ENCODE measurements around the gene LYRM4.
"Not testable (repeated sequence)": the region's sequence is repeated elsewhere in the genome, so short reads cannot be mapped to it uniquely, and the experiment has no call there.

Gene LYRM4

DNA sequence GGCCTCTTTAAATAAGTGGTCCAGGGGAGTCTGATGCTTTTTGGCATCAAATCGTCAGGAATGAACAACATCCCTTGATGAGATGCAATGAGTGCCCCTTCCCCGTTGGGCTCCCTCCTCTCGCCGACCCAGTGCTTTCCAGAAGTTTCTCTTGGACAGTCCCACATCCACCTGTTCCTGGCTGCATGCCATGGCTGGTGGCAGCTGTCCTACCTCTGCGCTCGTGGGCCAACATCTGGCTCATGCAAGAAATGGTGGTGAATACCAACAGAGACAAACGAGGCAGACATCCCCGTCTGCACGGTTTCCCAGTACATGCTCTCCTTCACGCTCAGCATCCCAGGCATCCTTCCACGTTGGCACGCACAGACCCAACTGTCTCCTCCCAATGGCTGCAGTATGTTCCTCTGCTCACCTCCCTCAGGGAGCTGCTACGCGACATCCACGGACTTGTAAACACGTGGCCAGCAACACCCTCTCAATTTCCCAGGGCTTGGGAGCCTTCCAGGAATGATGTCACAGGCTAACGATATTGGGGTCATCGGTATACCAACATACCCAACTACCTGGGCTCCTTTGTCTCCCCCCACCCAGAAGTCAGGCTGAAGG is 138.1 kb downstream of the LYRM4 start:
- no peak for DNase-seq (ENCODE audit: low read depth in 2 of 2)

DNA sequence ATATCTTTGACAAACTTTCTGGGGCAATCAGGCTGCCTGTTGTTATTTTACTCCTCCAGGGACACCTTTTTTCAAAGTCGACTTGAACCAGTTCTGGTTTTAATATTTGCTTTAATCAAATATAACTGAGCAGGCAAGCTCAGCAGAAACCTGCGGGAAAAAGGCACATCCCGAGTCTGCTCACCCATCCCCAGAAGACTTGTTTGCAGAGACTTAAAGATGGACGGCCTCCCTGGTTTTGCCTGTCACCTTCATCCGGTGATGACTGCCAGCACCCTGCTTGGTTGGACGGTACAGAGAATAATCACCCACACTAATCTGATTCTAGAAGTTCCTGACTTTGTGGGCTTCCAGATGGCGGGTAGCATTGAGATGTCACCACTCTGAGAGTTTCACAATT is 138.8 kb downstream of the LYRM4 start:
- no peak for DNase-seq (ENCODE audit: low read depth in 2 of 2)

DNA sequence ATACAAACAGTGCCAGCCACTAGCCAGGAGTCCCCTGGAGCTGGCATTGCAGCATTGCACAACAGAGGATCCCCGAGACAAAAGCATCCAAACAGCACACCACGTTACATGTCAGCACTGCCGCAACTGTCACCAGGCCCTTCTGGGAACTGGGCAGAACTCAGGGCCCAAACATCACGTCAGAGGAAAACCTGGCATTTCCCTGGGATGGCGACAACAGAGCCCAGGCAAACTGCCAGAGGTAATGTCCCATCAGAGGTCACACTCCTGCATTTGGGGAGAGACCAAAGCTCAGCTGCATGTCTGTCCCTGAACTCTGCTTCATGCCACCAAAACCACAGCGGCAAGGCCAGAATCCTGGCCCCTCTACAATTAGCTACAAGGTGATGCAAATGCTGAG is 139.3 kb downstream of the LYRM4 start:
- no peak for DNase-seq (ENCODE audit: low read depth in 2 of 2)

DNA sequence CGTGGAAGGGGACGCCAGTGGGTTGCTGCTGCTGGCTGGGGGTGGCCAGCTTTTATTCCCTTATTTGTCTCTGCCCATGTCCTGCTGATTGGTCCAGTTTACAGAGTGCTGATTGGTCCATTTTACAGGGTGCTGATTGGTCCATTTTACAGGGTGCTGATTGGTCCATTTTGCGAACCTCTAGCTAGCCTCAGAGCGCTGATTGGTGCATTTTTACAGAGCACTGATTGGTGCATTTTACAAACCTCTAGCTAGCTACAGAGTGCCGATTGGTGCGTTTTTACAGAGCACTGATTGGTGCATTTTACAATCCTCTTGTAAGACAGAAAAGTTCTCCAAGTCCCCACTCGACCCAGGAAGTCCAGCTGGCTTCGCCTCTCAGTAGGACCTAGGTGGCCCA is 140.2 kb downstream of the LYRM4 start:
- DNase-seq (ENCODE audit: low read depth in 2 of 2): not testable (repeated sequence)

DNA sequence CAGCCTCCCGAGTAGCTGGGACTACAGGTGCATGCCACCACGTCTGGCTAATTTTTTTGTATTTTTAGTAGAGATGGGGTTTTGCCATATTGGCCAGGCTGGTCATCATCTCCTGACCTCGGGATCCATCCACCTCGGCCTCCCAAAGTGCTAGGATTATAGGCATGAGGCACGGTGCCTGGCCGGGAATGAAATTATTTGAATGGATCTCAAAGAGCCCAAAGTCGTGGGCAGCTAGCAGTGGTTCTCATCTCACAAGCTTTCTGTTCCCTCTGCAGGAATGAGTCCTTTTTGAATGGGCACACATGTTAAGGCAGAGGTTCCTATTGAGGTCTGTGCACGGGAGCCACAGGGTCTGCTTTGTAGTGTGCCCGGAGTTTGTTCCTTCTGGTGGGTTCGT is 140.7 kb downstream of the LYRM4 start:
- DNase-seq (ENCODE audit: low read depth in 2 of 2): no peak

DNA sequence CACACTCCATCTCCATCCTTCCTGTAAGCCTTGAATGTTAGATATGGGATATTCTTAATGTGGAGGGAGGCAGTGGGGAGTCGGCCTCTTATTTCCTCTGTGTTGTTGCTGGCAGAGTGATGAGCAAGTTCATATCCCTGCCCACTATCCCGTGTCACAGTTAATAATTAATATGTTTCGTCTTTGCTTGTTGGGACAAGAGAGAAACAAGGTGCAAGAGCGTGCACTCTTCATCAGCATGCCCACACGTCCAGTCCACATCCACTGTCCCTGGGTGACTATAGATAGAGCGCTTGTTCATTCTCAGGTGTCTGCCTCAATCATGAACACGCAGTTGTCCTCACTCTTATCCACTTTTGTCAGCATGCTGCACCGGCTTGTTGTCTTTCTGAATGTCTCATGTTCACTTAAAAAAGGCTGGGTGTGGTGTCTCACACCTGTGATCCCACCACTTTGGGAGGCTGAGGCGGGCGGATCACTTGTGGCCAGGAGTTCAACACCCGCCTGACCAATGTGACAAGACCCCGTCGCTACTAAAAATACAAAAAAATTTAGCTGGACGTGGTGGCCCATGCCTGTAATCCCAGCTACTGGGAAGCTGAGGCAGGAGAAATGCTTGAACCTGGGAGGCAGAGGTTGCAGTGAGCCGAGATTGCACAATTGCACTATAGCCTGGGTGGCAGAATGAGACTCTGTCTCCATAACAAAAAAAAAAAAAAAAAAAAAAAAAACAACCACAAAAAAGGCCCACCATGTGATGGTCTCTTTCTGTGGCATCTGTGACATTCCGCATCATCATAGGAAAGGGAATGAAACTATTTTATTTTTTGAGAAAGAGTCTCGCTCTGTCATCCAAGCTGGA is 141.4 kb downstream of the LYRM4 start:
- no peak for DNase-seq (ENCODE audit: low read depth in 2 of 2)

DNA sequence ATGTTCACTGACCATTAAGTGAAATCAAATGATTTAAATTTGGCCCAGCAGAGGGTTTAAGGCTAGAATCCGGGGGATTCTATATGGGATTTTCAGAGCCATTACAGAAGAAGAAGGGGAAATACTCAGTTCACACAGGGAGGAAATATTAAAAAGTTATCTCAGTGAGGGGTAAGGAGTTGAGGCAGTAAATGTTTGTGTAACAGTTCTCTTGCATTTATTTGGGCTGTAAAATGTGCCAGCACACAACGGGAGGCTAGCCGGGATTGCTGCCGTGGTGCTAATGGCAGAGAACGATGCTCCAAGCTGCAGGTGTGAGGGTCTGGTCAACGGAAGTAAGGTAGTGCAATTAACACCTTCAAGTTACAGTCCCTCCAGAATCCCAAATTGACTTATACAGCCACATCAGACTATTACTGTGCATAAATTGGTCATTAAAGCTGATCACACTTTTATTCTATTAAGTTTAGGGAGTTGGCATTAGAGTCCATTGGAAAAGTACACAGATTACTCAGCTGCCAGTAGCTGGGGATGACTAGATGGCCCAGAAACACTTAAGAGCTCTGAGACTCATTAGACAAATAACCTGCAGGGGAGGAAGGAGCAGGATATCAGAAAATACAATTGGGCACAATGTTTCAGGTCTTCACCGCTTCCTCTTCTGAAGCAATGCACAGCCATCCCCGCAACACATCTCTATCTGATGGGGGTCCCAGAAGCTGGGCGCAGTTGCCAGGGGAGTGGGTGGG is 144.3 kb downstream of the LYRM4 start:
- DNase-seq (ENCODE audit: low read depth in 2 of 2): no peak

DNA sequence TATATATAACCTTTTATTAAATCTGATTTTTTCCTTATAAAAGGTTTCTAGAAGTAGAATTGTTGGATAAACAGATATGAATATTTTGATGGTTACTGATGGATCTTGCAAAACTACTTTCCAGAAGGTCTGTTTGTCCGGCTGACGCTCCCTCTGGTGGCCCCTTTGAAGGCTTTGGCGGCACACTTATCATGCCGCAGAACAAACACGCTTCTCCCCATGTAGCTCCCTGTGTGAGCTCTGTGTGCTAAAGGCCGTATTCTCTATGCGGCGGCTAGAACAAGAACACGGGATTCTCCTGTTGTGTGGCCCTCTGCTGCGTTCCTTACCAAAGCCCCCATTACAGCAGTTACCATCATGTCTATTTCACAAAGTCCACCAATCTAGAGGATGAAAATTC is 145.6 kb downstream of the LYRM4 start:
- no peak for DNase-seq (ENCODE audit: low read depth in 2 of 2)

DNA sequence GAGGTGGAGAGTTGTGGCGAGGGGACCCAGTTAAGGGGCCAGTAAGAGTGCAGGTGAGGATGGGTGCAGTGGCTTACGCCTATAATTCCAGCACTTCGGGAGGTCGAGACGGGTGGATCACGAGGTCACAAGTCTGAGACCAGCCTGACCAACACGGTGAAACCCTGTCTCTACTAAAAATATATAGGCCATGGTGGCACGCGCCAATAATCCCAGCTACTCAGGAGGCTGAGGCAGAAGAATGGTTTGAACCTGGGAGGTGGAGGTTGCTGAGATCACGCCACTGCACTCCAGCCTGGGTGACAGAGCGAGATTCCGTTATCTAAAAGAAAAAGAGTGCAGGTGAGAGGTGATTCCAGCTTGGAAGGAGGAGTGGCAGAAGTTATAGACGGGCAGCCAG is 147.7 kb downstream of the LYRM4 start:
- DNase-seq (ENCODE audit: low read depth in 2 of 2): no peak

DNA sequence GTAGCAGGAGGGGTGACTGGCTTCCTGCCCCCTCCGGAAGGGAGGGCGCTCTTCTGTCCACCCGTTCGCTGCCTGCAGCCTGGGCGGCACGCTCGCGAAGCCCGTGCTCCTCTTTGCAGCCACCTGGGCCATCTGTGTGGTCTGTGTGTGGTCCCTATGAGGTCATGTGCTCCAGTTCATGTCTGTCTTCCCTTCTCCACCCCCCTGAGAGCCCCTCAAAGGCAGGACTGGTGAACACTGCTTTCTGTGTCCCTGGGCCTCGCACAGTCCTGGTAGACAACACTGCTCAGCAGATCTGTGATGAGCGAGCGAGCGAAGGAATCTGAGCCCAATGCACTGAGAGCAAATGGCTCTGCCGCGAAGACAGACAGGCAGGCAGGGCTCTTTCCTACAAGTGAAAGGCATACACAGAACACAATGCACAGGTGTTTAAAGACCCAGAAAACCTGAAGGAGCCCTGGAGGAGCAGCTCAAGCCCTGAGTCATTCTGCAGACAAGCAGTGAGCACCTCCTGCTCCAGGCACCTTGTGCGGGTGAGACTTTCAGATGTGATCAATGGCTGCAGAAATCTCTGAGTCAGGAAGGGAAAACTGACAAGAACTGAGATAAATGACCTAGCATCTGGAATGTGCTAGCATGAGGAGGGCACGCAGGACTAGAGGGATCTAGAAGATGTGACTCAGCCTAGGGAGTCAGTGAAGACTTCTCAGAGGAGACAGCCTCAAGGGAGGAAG is 148.5 kb downstream of the LYRM4 start:
- DNase-seq (ENCODE audit: low read depth in 2 of 2): no peak

DNA sequence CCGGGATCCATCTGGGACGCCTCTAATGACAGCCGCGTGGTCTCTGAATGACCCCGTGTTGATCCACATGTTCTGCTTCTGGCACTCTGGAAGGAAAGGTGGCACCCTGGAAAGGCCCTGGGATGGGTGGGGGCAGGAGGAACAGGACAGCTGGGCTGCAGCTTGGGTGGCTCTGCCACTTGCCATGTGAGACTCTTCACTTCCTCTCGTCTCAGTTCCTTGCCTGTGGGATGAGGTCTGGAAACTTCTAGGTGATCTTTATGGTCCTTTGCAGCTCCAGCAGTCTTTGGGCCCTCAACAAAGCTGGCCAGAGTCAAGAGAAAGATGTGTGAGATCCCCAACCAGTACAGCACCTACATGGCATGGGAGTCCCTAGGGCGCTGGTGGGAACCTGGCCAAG is 149.1 kb downstream of the LYRM4 start:
- DNase-seq (ENCODE audit: low read depth in 2 of 2): no peak

DNA sequence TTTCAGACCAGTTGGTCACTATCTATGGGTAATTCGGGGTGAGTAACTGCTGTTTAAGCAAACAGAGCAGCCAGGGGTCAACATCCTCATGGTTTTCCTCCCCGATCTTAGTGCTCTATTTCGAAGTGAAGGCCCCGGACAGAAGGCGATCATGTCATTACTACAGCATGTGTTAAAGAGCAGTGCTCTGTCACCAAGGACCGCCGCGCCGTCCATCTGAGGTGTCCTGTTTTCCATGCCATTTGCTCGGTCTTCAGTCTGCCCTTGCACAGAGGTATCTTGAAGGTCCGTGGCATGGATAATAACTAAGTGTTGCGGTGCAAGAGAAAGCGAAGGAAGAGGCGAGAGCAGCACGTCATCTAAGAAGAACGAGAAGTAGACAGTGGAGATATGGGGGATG is 150.5 kb downstream of the LYRM4 start:
- no peak for DNase-seq (ENCODE audit: low read depth in 2 of 2)

DNA sequence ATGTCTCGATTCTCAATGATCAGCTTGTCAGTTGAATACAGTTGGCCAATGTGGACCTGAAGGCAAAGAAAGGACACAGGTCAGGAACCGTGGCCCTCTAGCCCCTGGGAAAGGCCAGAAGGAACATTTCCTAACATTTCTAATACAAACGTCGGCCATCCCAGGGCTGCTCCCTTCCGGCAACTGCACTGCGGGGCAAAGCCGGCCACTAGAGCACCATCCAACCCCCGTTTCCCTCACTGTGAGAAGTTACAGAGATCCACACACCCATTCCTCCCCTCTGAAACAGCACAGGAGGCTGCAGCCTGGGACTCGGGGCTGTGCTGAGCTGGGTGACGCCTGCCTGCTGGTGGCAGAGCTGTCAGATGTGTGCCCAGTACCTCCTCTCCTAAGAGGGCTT is 151.3 kb downstream of the LYRM4 start:
- no peak for DNase-seq (ENCODE audit: low read depth in 2 of 2)

DNA sequence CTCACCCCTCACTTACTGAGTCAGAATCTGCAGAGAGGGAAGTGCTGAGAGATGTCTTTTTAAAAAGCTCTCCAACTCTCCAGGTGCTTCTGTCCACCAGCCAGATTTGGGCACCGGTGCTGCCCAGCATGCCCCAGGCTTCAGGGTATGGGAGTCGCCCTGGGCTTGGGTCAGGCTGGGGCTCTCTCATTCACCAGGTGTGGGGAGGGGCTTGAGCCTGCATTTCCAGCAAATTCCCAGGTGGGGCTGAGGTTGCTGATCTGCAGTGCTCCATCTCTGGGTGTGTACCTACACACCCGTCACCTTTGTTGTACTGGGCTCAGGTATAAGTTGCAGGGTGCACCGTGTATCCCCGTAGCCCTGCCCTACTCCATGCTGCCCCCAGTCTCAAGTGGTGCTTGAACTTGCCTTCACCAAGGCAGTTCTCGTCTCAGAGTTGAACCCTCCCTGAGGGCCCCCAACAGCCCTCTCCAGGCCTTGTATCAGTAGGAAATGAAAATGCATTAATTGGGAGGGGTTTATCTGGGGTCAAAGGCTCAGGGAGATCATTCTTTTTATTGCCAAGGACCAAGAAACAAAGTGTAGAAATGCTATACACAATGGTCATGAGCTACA is 152.1 kb downstream of the LYRM4 start:
- no peak for DNase-seq (ENCODE audit: low read depth in 2 of 2)

DNA sequence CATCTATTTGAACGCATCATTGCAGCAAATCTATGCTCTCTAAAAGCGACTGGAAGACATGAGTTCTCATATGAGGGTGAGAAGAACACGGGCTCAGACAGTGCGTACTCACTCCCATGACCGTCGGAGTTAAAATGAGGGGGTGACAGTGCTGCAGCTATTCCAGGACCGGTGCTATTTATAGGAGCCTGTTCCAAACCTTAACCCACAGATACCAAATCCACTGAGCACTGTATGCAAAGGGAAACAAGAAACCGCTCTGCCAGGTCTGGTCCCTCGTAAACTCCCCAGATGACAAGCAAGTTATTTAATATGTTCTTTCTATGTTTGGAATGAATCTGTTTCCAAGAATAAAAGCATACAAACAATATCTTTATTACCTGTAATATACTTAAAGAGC is 152.7 kb downstream of the LYRM4 start:
- DNase-seq (ENCODE audit: low read depth in 2 of 2): no peak

DNA sequence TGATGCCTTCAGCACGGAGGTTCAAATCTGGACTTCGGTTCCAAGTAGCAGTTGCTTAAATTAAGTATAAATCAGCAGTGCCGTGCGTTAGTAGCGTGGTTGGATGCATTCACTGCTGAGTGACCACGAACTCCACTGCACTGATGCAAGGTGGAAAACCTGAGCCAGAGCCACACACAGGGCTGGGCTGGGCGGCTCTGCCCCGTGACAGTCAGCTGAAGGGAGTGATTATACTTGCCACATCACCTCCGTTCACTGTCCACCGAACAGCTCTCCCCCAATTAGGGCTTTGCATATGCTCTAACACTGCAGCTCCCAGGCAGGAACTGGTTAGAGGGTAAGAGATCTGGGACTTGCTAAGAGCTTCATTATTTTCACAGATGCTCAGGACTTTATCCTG is 153.4 kb downstream of the LYRM4 start:
- no peak for DNase-seq (ENCODE audit: low read depth in 2 of 2)

DNA sequence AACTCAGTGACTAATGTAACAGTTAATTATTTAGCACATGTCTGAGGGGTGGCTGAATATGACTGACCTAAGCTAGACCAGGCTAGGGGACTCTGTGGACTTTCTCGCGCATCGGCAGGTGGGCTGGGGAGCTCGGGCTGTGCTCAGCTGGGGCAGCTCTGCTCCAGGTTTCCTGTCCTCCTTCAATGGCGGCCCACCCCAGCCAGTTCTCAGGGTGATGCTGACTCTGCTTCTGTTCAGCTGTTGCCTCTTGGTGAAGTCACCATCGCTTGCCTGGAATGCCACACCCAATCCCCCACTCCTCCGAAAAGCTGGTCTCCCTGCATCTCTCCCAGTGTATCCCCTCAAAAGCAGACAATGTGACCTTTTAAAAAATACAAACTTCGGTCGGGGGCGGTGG is 155.6 kb downstream of the LYRM4 start:
- DNase-seq (ENCODE audit: low read depth in 2 of 2): no peak

DNA sequence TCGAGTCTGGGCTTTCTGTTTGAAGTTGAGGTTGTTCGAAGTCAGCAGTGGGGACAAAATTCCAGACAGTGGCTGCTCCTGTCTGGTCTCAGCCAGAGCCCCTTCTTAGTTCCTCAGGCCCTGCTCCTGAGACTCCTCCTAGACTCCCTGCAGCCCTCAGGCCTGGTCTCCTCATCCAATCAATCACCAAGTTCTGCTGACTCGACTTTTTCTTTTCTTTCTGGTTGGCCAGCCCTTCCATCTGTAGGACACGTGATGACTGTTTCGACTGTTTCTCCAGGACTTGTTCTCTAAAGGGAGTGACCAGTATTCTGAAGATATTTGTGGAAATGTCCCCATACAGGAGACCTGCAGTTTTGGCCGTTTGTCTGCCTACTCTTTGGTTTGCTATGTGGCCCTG is 156.1 kb downstream of the LYRM4 start:
- DNase-seq (ENCODE audit: low read depth in 2 of 2): no peak

DNA sequence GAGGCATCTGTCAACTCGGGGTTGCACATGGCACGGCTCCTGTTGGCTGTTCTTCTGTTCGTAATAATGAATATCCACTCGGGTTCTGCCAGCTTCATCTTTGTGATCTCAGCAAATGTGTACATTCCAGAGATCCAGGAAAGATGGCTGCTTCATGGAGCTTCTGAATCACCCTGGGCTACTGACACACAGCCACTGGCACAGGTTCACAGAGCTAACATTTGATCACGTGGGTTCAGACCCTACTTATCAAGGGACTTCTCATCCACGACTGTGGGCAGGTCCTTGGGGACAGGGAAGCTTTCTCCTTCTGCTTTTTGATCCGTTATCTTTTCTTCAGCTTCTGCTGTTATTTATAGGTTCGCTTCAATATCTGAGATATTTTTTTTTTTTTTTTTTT is 157.5 kb downstream of the LYRM4 start:
- no peak for DNase-seq (ENCODE audit: low read depth in 2 of 2)

DNA sequence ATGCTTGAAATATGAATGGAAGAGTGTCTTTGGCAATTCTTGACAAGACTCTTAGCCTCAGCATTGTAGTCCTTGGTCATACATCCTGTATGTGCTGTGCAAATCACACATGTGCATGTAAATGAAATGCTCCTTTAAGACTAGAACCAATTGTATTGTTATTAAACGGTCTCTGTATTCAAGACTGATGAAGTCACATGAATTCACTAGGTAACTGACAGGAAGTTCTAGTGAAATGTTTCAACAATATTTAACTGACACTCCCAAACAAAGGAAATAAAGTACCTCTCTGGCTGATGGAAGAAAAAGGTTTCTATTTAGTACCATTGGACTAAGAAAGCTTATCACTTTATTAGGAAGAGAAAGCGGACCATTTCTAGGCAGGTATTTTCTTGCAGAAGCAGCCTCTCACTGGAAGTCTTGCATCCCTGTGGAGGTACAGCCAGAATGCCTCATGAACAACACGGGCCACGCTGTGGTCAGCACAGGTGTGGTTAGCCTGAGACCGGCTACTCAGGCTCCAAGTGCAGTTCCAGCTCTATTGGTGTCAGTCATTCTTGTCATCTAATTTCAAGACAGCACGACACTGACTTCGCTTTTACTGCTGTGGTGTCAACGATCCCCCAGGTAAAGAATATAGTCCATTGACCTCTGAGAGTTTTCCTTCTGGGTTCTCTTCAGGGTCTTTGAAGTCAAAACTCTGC is 158.3 kb downstream of the LYRM4 start:
- DNase-seq (ENCODE audit: low read depth in 2 of 2): no peak

DNA sequence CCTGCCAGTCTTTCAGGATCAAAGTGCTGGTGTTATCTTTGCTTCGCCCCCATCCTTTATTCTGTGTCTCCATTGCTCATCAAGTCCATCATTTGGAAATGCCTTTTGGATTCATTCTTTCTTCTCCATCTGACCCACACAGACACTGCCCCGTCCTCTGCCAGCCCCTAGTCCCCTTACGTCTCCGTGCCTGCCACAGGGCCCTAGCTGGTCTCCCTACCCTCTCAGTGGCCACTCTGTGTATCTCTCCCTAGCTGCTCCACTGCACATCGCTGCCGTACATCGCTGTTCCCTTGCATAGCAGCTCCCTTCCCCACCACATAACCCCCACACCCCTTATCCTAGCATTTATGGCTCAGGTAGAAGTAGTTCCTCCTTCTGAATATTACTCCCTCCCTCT is 159.9 kb downstream of the LYRM4 start:
- no peak for DNase-seq (ENCODE audit: low read depth in 2 of 2)

Measured in stimulated activated CD8-positive, alpha-beta memory T cell treated with anti-CD3 and anti-CD28 coated beads, Interleukin-15, amount 100 ng/mL, for 48 hours (primary cell).